ENCODE measurements around the gene PDE4D.

GRCh38 chr5:59738024-59738423 is 155.5 kb downstream of the PDE4D start:
- TF ChIP-seq POLR2A (IDR thresholded peaks at IDR 0.05) (no peak), CTCF (IDR thresholded peaks at IDR 0.05) (no peak)
